Measurements from ENCODE around the gene IGSF6.

IGSF6 gene

GRCh38 chr16:21597561-21598030, 54.8 kb downstream of the IGSF6 start:
- Mint-ChIP-seq H3K36me3 (ENCODE audit: low read depth) (peaks cover 11% of the 10 kb centered on the region), H3K4me3 (peak overlapping the region; percentile 92), H3K27ac (peak overlapping the region; percentile 96), H3K27me3 (ENCODE audit: low read depth) (no peaks in the 10 kb centered on the region), H3K4me1 (ENCODE audit: low read depth) (peaks cover 39% of the 10 kb centered on the region), H3K9me3 (no peaks in the 10 kb centered on the region)
- no peak for DNase-seq (ENCODE audit: low spot score)

- peaks cover 4% of the 10 kb centered on the region for H3K36me3 Mint-ChIP-seq (ENCODE audit: low read depth)
- H3K27me3 Mint-ChIP-seq (ENCODE audit: low read depth): peaks cover 1% of the 10 kb centered on the region
- H3K4me3 Mint-ChIP-seq: no peak overlapping the region
- peaks cover 18% of the 10 kb centered on the region for H3K4me1 Mint-ChIP-seq (ENCODE audit: low read depth)
- no peaks in the 10 kb centered on the region for H3K9me3 Mint-ChIP-seq
- DNase-seq (ENCODE audit: low spot score): no peak
- no peak overlapping the region for H3K27ac Mint-ChIP-seq
These were observed 58.7 kb downstream of the IGSF6 start for GRCh38 chr16:21593530-21594289.

DNA sequence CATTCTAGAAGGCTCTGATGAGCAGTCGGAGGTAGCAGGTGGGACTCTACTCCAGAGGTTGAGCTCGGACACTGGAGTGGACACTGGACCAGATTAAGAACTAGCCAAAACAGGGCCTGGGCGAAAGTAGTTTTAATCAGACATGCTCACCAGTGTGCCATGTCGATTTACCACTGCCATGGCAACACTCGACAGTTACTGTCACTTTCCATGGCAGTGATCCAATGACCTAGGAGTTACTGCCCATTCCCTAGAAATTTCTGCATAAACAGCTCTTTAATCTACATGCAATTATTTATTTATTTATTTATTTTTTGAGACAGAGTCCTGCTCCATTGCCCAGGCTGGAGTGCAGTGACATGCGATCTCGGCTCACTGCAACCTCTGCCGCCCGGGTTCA, 60.2 kb downstream of the IGSF6 start:
- Mint-ChIP-seq H3K36me3 (ENCODE audit: low read depth) (no peaks in the 10 kb centered on the region), H3K4me1 (ENCODE audit: low read depth) (peaks cover 3% of the 10 kb centered on the region), H3K4me3 (no peak overlapping the region), H3K27ac (no peak overlapping the region), H3K27me3 (ENCODE audit: low read depth) (peaks cover 3% of the 10 kb centered on the region), H3K9me3 (no peaks in the 10 kb centered on the region)
- no peak for DNase-seq (ENCODE audit: low spot score)

- Mint-ChIP-seq H3K27ac (no peak overlapping the region), H3K36me3 (ENCODE audit: low read depth) (no peaks in the 10 kb centered on the region), H3K9me3 (no peaks in the 10 kb centered on the region), H3K4me3 (no peak overlapping the region), H3K27me3 (ENCODE audit: low read depth) (peaks cover 3% of the 10 kb centered on the region), H3K4me1 (ENCODE audit: low read depth) (no peaks in the 10 kb centered on the region)
- DNase-seq (ENCODE audit: low spot score): no peak
These were observed 61.6 kb downstream of the IGSF6 start for GRCh38 chr16:21590796-21591195.

GRCh38 chr16:21590287-21590686, 62.1 kb downstream of the IGSF6 start:
- Mint-ChIP-seq H3K27me3 (ENCODE audit: low read depth) (peaks cover 3% of the 10 kb centered on the region), H3K4me3 (no peak overlapping the region), H3K27ac (no peak overlapping the region), H3K36me3 (ENCODE audit: low read depth) (no peaks in the 10 kb centered on the region), H3K9me3 (no peaks in the 10 kb centered on the region), H3K4me1 (ENCODE audit: low read depth) (no peaks in the 10 kb centered on the region)
- DNase-seq (ENCODE audit: low spot score): no peak

DNA sequence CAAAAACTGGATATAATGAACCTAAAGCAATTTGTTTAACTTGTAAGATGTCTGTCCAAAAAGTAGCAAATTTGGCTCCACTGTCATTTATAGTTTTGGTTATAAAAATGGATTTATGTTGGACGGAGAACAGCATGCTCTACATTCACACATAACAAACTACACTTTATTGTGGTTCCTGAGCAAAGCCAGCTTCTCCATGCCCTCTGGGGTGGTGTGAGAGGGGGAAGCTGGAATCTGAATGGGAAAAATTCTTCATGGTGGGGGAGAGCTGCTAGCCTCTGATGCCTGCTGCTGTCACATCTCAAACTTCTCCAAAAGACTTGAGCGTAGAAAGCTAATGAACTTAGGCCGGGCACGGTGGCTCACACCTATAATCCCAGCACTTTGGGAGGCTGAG, 62.9 kb downstream of the IGSF6 start:
- no peaks in the 10 kb centered on the region for H3K9me3 Mint-ChIP-seq
- peaks cover 3% of the 10 kb centered on the region for H3K27me3 Mint-ChIP-seq (ENCODE audit: low read depth)
- no peaks in the 10 kb centered on the region for H3K36me3 Mint-ChIP-seq (ENCODE audit: low read depth)
- H3K27ac Mint-ChIP-seq: no peak overlapping the region
- H3K4me1 Mint-ChIP-seq (ENCODE audit: low read depth): no peaks in the 10 kb centered on the region
- no peak for DNase-seq (ENCODE audit: low spot score)
- no peak overlapping the region for H3K4me3 Mint-ChIP-seq
